BJ (cell line): ENCODE results near the gene RCSD1. TPM values are rescaled to one million over a fixed set of nuclear protein-coding genes. Genes with fewer than 3 reads are reported as not detected.
"Not testable (repeated sequence)": the region's sequence is repeated elsewhere in the genome, so short reads cannot be mapped to it uniquely, and the experiment has no call there.

Experiments
- CTCF ChIA-PET: fragments of 350-600 bp; formaldehyde crosslinking; extraction: SDS; loops from one replicate; lab custom pipeline; 2021; ENCODE audit warnings: antibody characterized with exemption, inconsistent platforms; lab: Yijun Ruan, JAX
- POLR2A ChIA-PET: fragments of 300-600 bp; sonication (Branson Sonifier 250); formaldehyde crosslinking; extraction: SDS; loops from one replicate; lab custom pipeline; 2021; ENCODE audit warnings: antibody characterized with exemption; lab: Charles Lee
- DNase-seq: peaks from one replicate; pipeline ENCODE4 v3.0.0-alpha.2; 2011; ENCODE audit warnings: low read depth
- H3K27me3 ChIP-seq: 2 replicates; pipeline ENCODE4 v1.6.0; 2011; ENCODE audit warnings: low read length; ENCODE audit not compliant: control insufficient read depth, insufficient read depth
- H3K36me3 ChIP-seq: 2 replicates; pipeline ENCODE4 v1.5.1; 2011; ENCODE audit warnings: low read length; ENCODE audit not compliant: control insufficient read depth, insufficient read depth
- H3K4me3 ChIP-seq: 2 replicates; pipeline ENCODE4 v1.5.1; 2011; ENCODE audit warnings: low read depth, mild to moderate bottlenecking, control low read depth, low read length
- CTCF ChIP-seq: IDR thresholded peaks from 2 replicates; pipeline ENCODE4 v1.5.1; 2011; ENCODE audit warnings: low read depth, mild to moderate bottlenecking, control low read depth, inconsistent platforms, low read length, moderate library complexity; ENCODE audit not compliant: insufficient read depth
- polyA plus RNA-seq: library from polyadenylated mRNA; depleted of rRNA; stranded (reverse); fragments of >200 nt; gene quantifications from 2 replicates; pipeline ENCODE4 v1.2.3, GENCODE V29; 2011

The RCSD1 gene
- polyA plus RNA-seq, 1 experiment = not detected

- peak overlapping the region; percentile 57 for H3K4me3 ChIP-seq
- DNase-seq = no peak
These were observed 85.9 kb downstream of the RCSD1 start for GRCh38 chr1:167716000-167716271.

DNA sequence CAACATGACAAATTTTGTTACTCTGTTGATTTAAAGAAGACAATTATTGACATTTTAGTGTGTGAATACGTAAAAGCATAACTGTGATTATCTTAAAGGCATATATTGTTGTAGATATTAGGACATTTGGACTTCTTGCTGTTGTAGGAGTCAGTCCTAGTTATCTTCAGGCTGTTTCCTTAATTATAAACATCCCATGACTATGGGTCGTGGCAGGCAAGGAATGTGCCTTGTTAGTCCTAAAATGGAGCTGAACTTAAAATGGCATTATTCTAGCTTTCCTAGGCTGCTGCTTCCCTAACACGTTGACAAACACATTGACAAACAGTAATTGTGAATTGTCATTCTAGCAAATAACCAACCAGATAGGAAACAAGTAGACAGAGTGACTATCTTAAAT lies 87.3 kb downstream of the RCSD1 start:
- no peak overlapping the region for H3K4me3 ChIP-seq
- POLR2A ChIA-PET = no interaction called here
- no peak for TF ChIP-seq CTCF
- no peaks in the 10 kb centered on the region for H3K36me3 ChIP-seq
- 0 out of 2 replicates have a peak, but pooled peaks cover 2% of the 10 kb centered on the region for H3K27me3 ChIP-seq
- CTCF ChIA-PET = interaction anchor here (0.6 to 1.6 kb wide), 3 partner anchors 83 to 365 kb away, joined by 3 to 6 read pairs (median 3); no protein-coding TSS in a partner anchor
- DNase-seq = peak; percentile 25

More at GRCh38 chr1:167716000-167716271, 85.9 kb downstream of the RCSD1 start:
- 0 out of 2 replicates have a peak, but pooled peaks cover 2% of the 10 kb centered on the region for H3K27me3 ChIP-seq
- TF ChIP-seq CTCF = no peak
- POLR2A ChIA-PET = no interaction called here
- no peaks in the 10 kb centered on the region for H3K36me3 ChIP-seq
- CTCF ChIA-PET = interaction anchor here (0.7 to 2.5 kb wide), 11 partner anchors 9 to 367 kb away, joined by 3 to 11 read pairs (median 6); no protein-coding TSS in a partner anchor

GRCh38 chr1:167718914-167719691 lies 89.1 kb downstream of the RCSD1 start:
- POLR2A ChIA-PET = no interaction called here
- TF ChIP-seq CTCF = no peak
- no peaks in the 10 kb centered on the region for H3K36me3 ChIP-seq
- no peaks in the 10 kb centered on the region for H3K27me3 ChIP-seq
- no peak overlapping the region for H3K4me3 ChIP-seq
- DNase-seq = no peak
- CTCF ChIA-PET = no interaction called here

GRCh38 chr1:167719715-167720421 lies 89.8 kb downstream of the RCSD1 start:
- CTCF ChIA-PET = interaction anchor here (0.6 to 0.9 kb wide), 4 partner anchors 11 to 363 kb away, joined by 3 to 5 read pairs (median 3); no protein-coding TSS in a partner anchor
- H3K4me3 ChIP-seq, H3K27me3 ChIP-seq, POLR2A ChIA-PET, DNase-seq, H3K36me3 ChIP-seq: not testable (repeated sequence)

DNA sequence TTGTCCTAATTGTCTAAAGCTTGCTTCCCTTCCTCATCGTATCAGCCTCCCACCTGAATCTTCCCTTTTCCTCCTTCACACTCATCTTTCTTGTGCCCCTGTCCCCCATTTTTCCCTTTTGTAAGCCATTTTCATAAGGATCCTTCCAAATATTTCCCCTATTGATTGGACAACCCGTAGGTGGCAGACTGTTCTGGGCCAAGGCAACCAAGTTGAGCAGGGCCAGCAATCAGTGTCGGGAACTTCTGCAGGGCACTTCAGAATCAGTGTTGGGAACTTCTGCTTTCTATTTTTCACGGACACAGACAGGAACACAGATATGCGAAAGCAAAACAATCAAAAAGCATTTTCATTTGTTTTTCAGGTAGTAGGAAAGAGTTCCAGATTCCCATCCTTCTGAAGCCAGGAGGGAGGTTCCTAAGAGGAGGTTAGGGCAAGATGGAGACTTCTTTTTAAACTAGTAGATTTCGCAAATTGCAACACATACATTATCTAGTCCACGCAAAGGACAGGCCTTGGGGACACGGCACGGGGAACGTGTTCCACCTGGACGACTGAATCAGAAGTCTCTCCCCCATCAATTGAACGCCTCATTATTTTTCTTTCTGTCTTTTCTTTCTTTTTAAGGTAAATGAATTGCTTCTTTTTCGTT lies 91.1 kb downstream of the RCSD1 start:
- POLR2A ChIA-PET = no interaction called here
- H3K27me3 ChIP-seq = no peaks in the 10 kb centered on the region
- TF ChIP-seq CTCF = peak; percentile 68
- peak overlapping the region; percentile 91 for H3K4me3 ChIP-seq
- H3K36me3 ChIP-seq = no peaks in the 10 kb centered on the region
- CTCF ChIA-PET = interaction anchor here (0.8 to 1.0 kb wide), 5 partner anchors 12 to 361 kb away, joined by 3 to 5 read pairs (median 3); no protein-coding TSS in a partner anchor
- peak; percentile 20 for DNase-seq
